RWPE2 (cell line): ENCODE data around the gene CTSL.

Experiments
- ATAC-seq: fragments of 200-7000 bp; cut with Tn5 transposase; 3 replicates; pipeline ENCODE4 v1.9.1; 2021; ENCODE audit warnings: low read depth
- DNase-seq: peaks from one replicate; pipeline ENCODE4 v3.0.0-alpha.2; 2020; ENCODE audit warnings: low spot score
- H3K27ac ChIP-seq: fragments of 450-650 bp; 2 replicates; pipeline ENCODE4 v1.5.1; 2017; ENCODE audit warnings: mild to moderate bottlenecking; ENCODE audit not compliant: poor library complexity, severe bottlenecking
- H3K27me3 ChIP-seq: fragments of 250-450 bp; sonication (Bioruptor Pico); 2 replicates; pipeline ENCODE4 v1.5.1; 2021; ENCODE audit warnings: mild to moderate bottlenecking, moderate library complexity; ENCODE audit not compliant: insufficient read depth, poor library complexity, severe bottlenecking
- H3K36me3 ChIP-seq: fragments of 250-450 bp; sonication (Bioruptor Pico); 2 replicates; pipeline ENCODE4 v1.5.1; 2020; ENCODE audit warnings: low read depth, mild to moderate bottlenecking, moderate library complexity
- H3K4me1 ChIP-seq: fragments of 250-450 bp; sonication (Bioruptor Pico); 2 replicates; pipeline ENCODE4 v1.5.1; 2021; ENCODE audit warnings: mild to moderate bottlenecking, moderate library complexity; ENCODE audit not compliant: insufficient read depth, poor library complexity, severe bottlenecking
- H3K4me3 ChIP-seq: fragments of 250-450 bp; sonication (Bioruptor Pico); 2 replicates; pipeline ENCODE4 v1.5.1; 2021; ENCODE audit warnings: mild to moderate bottlenecking, moderate library complexity; ENCODE audit not compliant: severe bottlenecking
- H3K9me3 ChIP-seq: fragments of 250-450 bp; sonication (Bioruptor Pico); 2 replicates; pipeline ENCODE4 v1.5.1; 2021; ENCODE audit warnings: mild to moderate bottlenecking, moderate library complexity; ENCODE audit not compliant: severe bottlenecking
- CTCF ChIP-seq: fragments of 450-650 bp; IDR thresholded peaks from one replicate; pipeline ENCODE4 v1.5.1; 2017; ENCODE audit warnings: mild to moderate bottlenecking, moderate library complexity; ENCODE audit not compliant: poor library complexity, severe bottlenecking

Gene CTSL

GRCh38 chr9:87701491-87701890 is 24.4 kb upstream of the CTSL start:
- no peak for DNase-seq
- Histone ChIP-seq H3K4me1 (peaks cover 13% of the 10 kb centered on the region), H3K36me3 (no peaks in the 10 kb centered on the region), H3K9me3 (no peaks in the 10 kb centered on the region), H3K27me3 (no peaks in the 10 kb centered on the region), H3K27ac (no peak overlapping the region), H3K4me3 (no peak overlapping the region)
- no peak for TF ChIP-seq CTCF
- no peak for ATAC-seq

- no peaks in the 10 kb centered on the region for H3K36me3 ChIP-seq
- H3K27me3 ChIP-seq: no peaks in the 10 kb centered on the region
- no peaks in the 10 kb centered on the region for H3K9me3 ChIP-seq
- no peak overlapping the region for H3K4me3 ChIP-seq
- no peak for TF ChIP-seq CTCF
- ATAC-seq: no peak
- no peak for DNase-seq
- H3K4me1 ChIP-seq: peaks cover 13% of the 10 kb centered on the region
- no peak overlapping the region for H3K27ac ChIP-seq
Measured at GRCh38 chr9:87701931-87702421, 23.9 kb upstream of the CTSL start.

GRCh38 chr9:87702921-87703320 is 23.0 kb upstream of the CTSL start:
- no peak for DNase-seq
- Histone ChIP-seq H3K27me3 (no peaks in the 10 kb centered on the region), H3K9me3 (no peaks in the 10 kb centered on the region), H3K27ac (no peak overlapping the region), H3K4me1 (peaks cover 13% of the 10 kb centered on the region), H3K4me3 (no peak overlapping the region), H3K36me3 (no peaks in the 10 kb centered on the region)
- TF ChIP-seq CTCF: no peak
- ATAC-seq: no peak

- no peak overlapping the region for H3K27ac ChIP-seq
Measured at GRCh38 chr9:87703636-87704276, 22.2 kb upstream of the CTSL start.

More at GRCh38 chr9:87703636-87704276, 22.2 kb upstream of the CTSL start:
- DNase-seq (no peak), ATAC-seq (peak; percentile 48; the same call in 1 of the 3 replicates)
- Histone ChIP-seq H3K4me1 (peaks cover 13% of the 10 kb centered on the region), H3K27me3 (no peaks in the 10 kb centered on the region), H3K36me3 (no peaks in the 10 kb centered on the region), H3K4me3 (no peak overlapping the region), H3K9me3 (no peaks in the 10 kb centered on the region)
- TF ChIP-seq CTCF: no peak
